Trophoblast cell (in vitro differentiated cells and primary cell): Measurements from ENCODE around the gene MYO6.
A peak's percentile ranks its signal among the peaks of the same experiment; 100 is the strongest.

Experiments used
- DNase-seq, 2 donors: peaks; one replicate each; pipeline ENCODE4 v3.0.0-alpha.2; 2016
- H2AFZ ChIP-seq: 2 replicates; pipeline ENCODE4 v1.6.1; 2013; ENCODE audit warnings: low read length, moderate library complexity, mild to moderate bottlenecking; ENCODE audit not compliant: insufficient read depth, poor library complexity
- H2AK5ac ChIP-seq: 2 replicates; pipeline ENCODE4 v1.6.1; 2013; ENCODE audit warnings: mild to moderate bottlenecking, low read length
- H2BK120ac ChIP-seq: 2 replicates; pipeline ENCODE4 v1.6.1; 2013; ENCODE audit warnings: low read length, mild to moderate bottlenecking, moderate library complexity; ENCODE audit not compliant: insufficient read depth, poor library complexity
- H2BK12ac ChIP-seq: 2 replicates; pipeline ENCODE4 v1.6.1; 2013; ENCODE audit warnings: mild to moderate bottlenecking, low read length, moderate library complexity
- H2BK5ac ChIP-seq: 2 replicates; pipeline ENCODE4 v1.6.1; 2013; ENCODE audit warnings: low read length, low read depth, moderate library complexity, mild to moderate bottlenecking; ENCODE audit not compliant: poor library complexity
- H3K14ac ChIP-seq: 2 replicates; pipeline ENCODE4 v1.6.1; 2013; ENCODE audit warnings: mild to moderate bottlenecking, low read length
- H3K18ac ChIP-seq: 2 replicates; pipeline ENCODE4 v1.6.1; 2013; ENCODE audit warnings: mild to moderate bottlenecking, low read length
- H3K23ac ChIP-seq: 2 replicates; pipeline ENCODE4 v1.6.1; 2013; ENCODE audit warnings: low read length
- H3K27ac ChIP-seq: 2 replicates; pipeline ENCODE4 v1.5.1; 2013; ENCODE audit warnings: low read depth, mild to moderate bottlenecking, inconsistent platforms, low read length, moderate library complexity
- H3K27me3 ChIP-seq: 2 replicates; pipeline ENCODE4 v1.6.1; 2013; ENCODE audit warnings: inconsistent platforms, mild to moderate bottlenecking, low read length, moderate library complexity; ENCODE audit not compliant: insufficient read depth
- H3K36me3 ChIP-seq, 2 experiments: 1 replicate in 1 of 2; 2 replicates in 1 of 2; pipeline ENCODE4 v1.6.1; 2013; ENCODE audit warnings: low read length in 2 of 2, mild to moderate bottlenecking in 2 of 2, moderate library complexity in 1 of 2; ENCODE audit not compliant: insufficient read depth in 2 of 2, control insufficient read depth in 1 of 2
- H3K4ac ChIP-seq: 2 replicates; pipeline ENCODE4 v1.6.1; 2013; ENCODE audit warnings: low read depth, mild to moderate bottlenecking, low read length, moderate library complexity
- H3K4me1 ChIP-seq, 2 experiments: 1 replicate in 1 of 2; 2 replicates in 1 of 2; pipeline ENCODE4 v1.6.1; 2013; ENCODE audit warnings: low read length in 2 of 2, mild to moderate bottlenecking in 2 of 2, moderate library complexity in 1 of 2; ENCODE audit not compliant: insufficient read depth in 2 of 2, control insufficient read depth in 1 of 2
- H3K4me2 ChIP-seq: 2 replicates; pipeline ENCODE4 v1.6.1; 2013; ENCODE audit warnings: inconsistent platforms, mild to moderate bottlenecking, low read length, moderate library complexity
- H3K4me3 ChIP-seq: 2 replicates; pipeline ENCODE4 v1.5.1; 2013; ENCODE audit warnings: mild to moderate bottlenecking, low read depth, low read length, inconsistent platforms
- H3K79me1 ChIP-seq: one replicate; pipeline ENCODE4 v1.6.1; 2013; ENCODE audit warnings: low read length
- H3K79me2 ChIP-seq: 2 replicates; pipeline ENCODE4 v1.6.1; 2013; ENCODE audit warnings: low read length, mild to moderate bottlenecking; ENCODE audit not compliant: control insufficient read depth, insufficient read depth, poor library complexity
- H3K9ac ChIP-seq: 2 replicates; pipeline ENCODE4 v1.6.1; 2013; ENCODE audit warnings: mild to moderate bottlenecking, low read length
- H3K9me3 ChIP-seq: 2 replicates; pipeline ENCODE4 v1.6.1; 2013; ENCODE audit warnings: low read depth, mild to moderate bottlenecking, control low read depth, inconsistent platforms, low read length; ENCODE audit not compliant: insufficient read depth
- H4K12ac ChIP-seq: 2 replicates; pipeline ENCODE4 v1.6.1; 2013; ENCODE audit warnings: low read depth, mild to moderate bottlenecking, low read length, moderate library complexity
- H4K8ac ChIP-seq: 2 replicates; pipeline ENCODE4 v1.6.1; 2013; ENCODE audit warnings: low read depth, mild to moderate bottlenecking, low read length, moderate library complexity
- H4K91ac ChIP-seq: one replicate; pipeline ENCODE4 v1.6.1; 2013; ENCODE audit warnings: low read depth, mild to moderate bottlenecking, low read length, moderate library complexity
- WGBS: extraction: QIAGEN DNeasy Blood & Tissue Kit; methylation state at CpG from one replicate; pipeline ENCODE4 v1.1.7; 2013; ENCODE audit warnings: missing lambda C conversion rate; ENCODE audit not compliant: insufficient read length, insufficient coverage; ENCODE audit errors: extremely low coverage; 5-methylcytosine and 5-hydroxymethylcytosine counted together

The MYO6 gene

GRCh38 chr6:75884822-75885221, 135.8 kb downstream of the MYO6 start:
- no peak overlapping the region for H3K27ac ChIP-seq
- peaks cover 0 to 2% of the 10 kb centered on the region in 2 experiments for H3K4me1 ChIP-seq
- no peak overlapping the region for H2AFZ ChIP-seq
- no CpG with 5 or more reads among the region's 2 CpGs for WGBS
- H3K79me2 ChIP-seq: no peaks in the 10 kb centered on the region
- H3K4ac ChIP-seq: no peak overlapping the region
- DNase-seq: no peak
- no peak overlapping the region for H4K8ac ChIP-seq
- no peak overlapping the region for H3K4me3 ChIP-seq
- no peak overlapping the region for H3K4me2 ChIP-seq
- H3K79me1 ChIP-seq: no peaks in the 10 kb centered on the region
- no peak overlapping the region for H3K23ac ChIP-seq
- peaks cover 2 to 4% of the 10 kb centered on the region in 2 experiments for H3K36me3 ChIP-seq
- no peak overlapping the region for H2BK12ac ChIP-seq
- no peak overlapping the region for H3K9ac ChIP-seq
- no peak overlapping the region for H2BK120ac ChIP-seq
- H3K14ac ChIP-seq: no peak overlapping the region
- H3K9me3 ChIP-seq: no peaks in the 10 kb centered on the region
- no peak overlapping the region for H2BK5ac ChIP-seq
- no peak overlapping the region for H2AK5ac ChIP-seq
- H4K91ac ChIP-seq: no peak overlapping the region
- H3K27me3 ChIP-seq: no peaks in the 10 kb centered on the region
- no peak overlapping the region for H4K12ac ChIP-seq
- no peak overlapping the region for H3K18ac ChIP-seq

DNA sequence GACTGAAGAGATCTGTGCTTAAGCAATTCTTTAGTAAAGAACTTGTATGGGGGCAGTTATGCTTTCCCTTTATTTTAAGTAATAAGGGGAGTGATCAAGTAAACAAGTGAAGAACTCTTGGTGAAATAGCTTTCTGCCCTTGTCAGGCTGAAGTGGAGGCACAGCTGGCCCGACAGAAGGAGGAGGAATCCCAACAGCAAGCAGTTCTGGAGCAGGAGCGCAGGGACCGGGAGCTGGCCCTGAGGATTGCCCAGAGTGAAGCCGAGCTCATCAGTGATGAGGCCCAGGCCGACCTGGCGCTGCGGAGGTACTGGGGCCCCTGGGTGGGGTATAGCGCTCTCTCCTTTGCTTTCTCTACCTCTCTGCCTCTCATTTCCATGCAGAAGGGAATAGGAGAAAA, 143.3 kb downstream of the MYO6 start:
- no peaks in the 10 kb centered on the region for H3K27me3 ChIP-seq
- H3K4ac ChIP-seq: no peak overlapping the region
- no peak overlapping the region for H3K4me3 ChIP-seq
- no peak overlapping the region for H2AK5ac ChIP-seq
- H2BK120ac ChIP-seq: no peak overlapping the region
- no peak overlapping the region for H2AFZ ChIP-seq
- no peaks in the 10 kb centered on the region for H3K4me1 ChIP-seq
- peaks cover 7% of the 10 kb centered on the region in 2 experiments for H3K36me3 ChIP-seq
- H3K27ac ChIP-seq: no peak overlapping the region
- H3K79me2 ChIP-seq: no peaks in the 10 kb centered on the region
- WGBS: no CpG with 5 or more reads among the region's 8 CpGs
- no peak for DNase-seq
- no peak overlapping the region for H2BK5ac ChIP-seq
- no peak overlapping the region for H3K4me2 ChIP-seq
- no peaks in the 10 kb centered on the region for H3K79me1 ChIP-seq
- peak overlapping the region; percentile 7 for H4K12ac ChIP-seq
- no peaks in the 10 kb centered on the region for H3K9me3 ChIP-seq
- no peak overlapping the region for H3K23ac ChIP-seq
- H3K9ac ChIP-seq: no peak overlapping the region
- no peak overlapping the region for H4K91ac ChIP-seq
- no peak overlapping the region for H2BK12ac ChIP-seq
- H3K14ac ChIP-seq: no peak overlapping the region
- no peak overlapping the region for H4K8ac ChIP-seq
- H3K18ac ChIP-seq: no peak overlapping the region

DNA sequence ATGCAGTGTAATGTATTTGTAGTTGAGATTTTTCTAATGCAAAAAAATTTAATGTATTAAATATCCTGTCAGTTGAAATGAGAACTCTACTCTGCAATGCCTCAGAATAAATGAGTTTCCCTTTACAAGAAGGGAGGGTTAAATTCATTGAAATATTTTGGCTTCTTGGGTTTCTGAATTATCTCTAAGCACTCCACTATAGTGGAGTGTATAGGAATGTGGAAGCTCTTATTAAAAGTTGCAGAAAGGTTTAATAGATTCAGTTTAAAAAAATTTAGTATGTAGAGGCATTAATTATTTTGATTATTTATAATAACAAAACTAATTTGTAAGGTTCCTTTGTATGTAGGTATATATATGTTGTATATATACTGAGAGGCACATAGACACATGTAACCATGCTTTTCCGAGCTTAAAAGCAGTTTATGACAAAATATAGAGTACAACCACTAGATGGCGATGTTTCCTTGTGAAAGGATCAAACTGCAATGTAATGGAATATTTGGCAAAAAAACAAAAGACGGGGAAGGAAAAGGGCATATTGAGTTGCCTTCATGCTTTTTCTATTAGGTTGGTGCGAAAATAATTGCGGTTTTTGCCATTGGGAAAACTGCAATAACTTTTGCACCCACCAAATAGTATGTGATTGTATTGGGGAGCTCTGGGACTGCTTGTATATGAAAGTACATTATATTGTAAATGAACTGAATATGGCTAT, 144.2 kb downstream of the MYO6 start:
- no peak overlapping the region for H3K27ac ChIP-seq
- H4K8ac ChIP-seq: no peak overlapping the region
- H3K4me2 ChIP-seq: no peak overlapping the region
- peaks cover 7% of the 10 kb centered on the region in 2 experiments for H3K36me3 ChIP-seq
- H2BK12ac ChIP-seq: no peak overlapping the region
- H2AK5ac ChIP-seq: no peak overlapping the region
- H4K91ac ChIP-seq: no peak overlapping the region
- no peaks in the 10 kb centered on the region for H3K27me3 ChIP-seq
- H3K4me1 ChIP-seq: no peaks in the 10 kb centered on the region
- no peak overlapping the region for H3K23ac ChIP-seq
- no peaks in the 10 kb centered on the region for H3K79me2 ChIP-seq
- no CpG with 5 or more reads among the region's 5 CpGs for WGBS
- no peak overlapping the region for H3K9ac ChIP-seq
- H3K9me3 ChIP-seq: no peaks in the 10 kb centered on the region
- no peak overlapping the region for H2BK5ac ChIP-seq
- no peak overlapping the region for H2AFZ ChIP-seq
- H3K79me1 ChIP-seq: no peaks in the 10 kb centered on the region
- H3K18ac ChIP-seq: no peak overlapping the region
- H3K4me3 ChIP-seq: no peak overlapping the region
- H2BK120ac ChIP-seq: no peak overlapping the region
- H3K14ac ChIP-seq: no peak overlapping the region
- no peak overlapping the region for H3K4ac ChIP-seq
- H4K12ac ChIP-seq: no peak overlapping the region
- DNase-seq: peak in 1 of 2 donors; percentile 93

GRCh38 chr6:75893776-75894152, 144.7 kb downstream of the MYO6 start:
- Histone ChIP-seq H3K4me3 (no peak overlapping the region), H3K14ac (no peak overlapping the region), H3K27ac (no peak overlapping the region), H3K9me3 (no peaks in the 10 kb centered on the region), H3K27me3 (no peaks in the 10 kb centered on the region), H3K36me3 (peaks cover 7 to 9% of the 10 kb centered on the region in 2 experiments), H4K8ac (no peak overlapping the region), H2BK12ac (no peak overlapping the region), H4K12ac (no peak overlapping the region), H3K4ac (no peak overlapping the region), H3K79me1 (no peaks in the 10 kb centered on the region), H4K91ac (no peak overlapping the region), H2BK120ac (no peak overlapping the region), H3K79me2 (no peaks in the 10 kb centered on the region), H3K4me1 (no peaks in the 10 kb centered on the region), H2BK5ac (no peak overlapping the region), H2AFZ (no peak overlapping the region), H3K9ac (no peak overlapping the region), H3K18ac (no peak overlapping the region), H3K23ac (no peak overlapping the region), H3K4me2 (no peak overlapping the region), H2AK5ac (no peak overlapping the region)
- no peak for DNase-seq
- no CpG with 5 or more reads among the region's 2 CpGs for WGBS
